SKM-1 treated with dmso at 0.1 percent for 144 hours (cell line): ENCODE data around the gene CCT4.
"Not testable (repeated sequence)": the region's sequence is repeated elsewhere in the genome, so short reads cannot be mapped to it uniquely, and the experiment has no call there.

Source experiments
- DNase-seq: peaks from one replicate; lab custom pipeline; 2025; ENCODE audit not compliant: unreplicated experiment; lab: John Stamatoyannopoulos, UW

The CCT4 gene

GRCh38 chr2:61888267-61889055 lies at the start of gene CCT4:
Gene CCT4 (minus strand): TSS chr2:61888656. CDS start chr2:61888507, 149 bp downstream.
- DNase-seq, result peak; percentile 92

- no peak for DNase-seq
Measured at GRCh38 chr2:61937886-61938285, 49.4 kb upstream of the CCT4 start.

GRCh38 chr2:61937098-61937497 lies 48.6 kb upstream of the CCT4 start:
- DNase-seq, result no peak

- no peak for DNase-seq
Measured at GRCh38 chr2:61928826-61929461, 40.5 kb upstream of the CCT4 start.

GRCh38 chr2:61926531-61927477 lies 38.3 kb upstream of the CCT4 start:
- peak; percentile 34 for DNase-seq

- no peak for DNase-seq
Measured at GRCh38 chr2:61924895-61925663, 36.6 kb upstream of the CCT4 start.

- DNase-seq, result no peak
Measured at GRCh38 chr2:61922714-61923113, 34.3 kb upstream of the CCT4 start.

- DNase-seq, result no peak
Measured at GRCh38 chr2:61920548-61920947, 32.1 kb upstream of the CCT4 start.

GRCh38 chr2:61914794-61915193 lies 26.3 kb upstream of the CCT4 start:
- DNase-seq, result not testable (repeated sequence)

- DNase-seq, result peak; percentile 45
Measured at GRCh38 chr2:61911510-61911909, 23.1 kb upstream of the CCT4 start.

- no peak for DNase-seq
Measured at GRCh38 chr2:61910603-61911002, 22.1 kb upstream of the CCT4 start.

GRCh38 chr2:61909116-61909515 lies 20.7 kb upstream of the CCT4 start:
- DNase-seq, result no peak

- DNase-seq, result no peak
Measured at GRCh38 chr2:61906186-61906470, 17.7 kb upstream of the CCT4 start.

GRCh38 chr2:61905372-61906185 lies 17.1 kb upstream of the CCT4 start, which contains the start of gene COMMD1:
Gene COMMD1 (plus strand): TSS chr2:61905674. CDS start chr2:61905679, 5 bp downstream.
- peak; percentile 61 for DNase-seq

GRCh38 chr2:61900281-61900680 lies 11.8 kb upstream of the CCT4 start:
- DNase-seq, result no peak

- DNase-seq, result peak; percentile 14
Measured at GRCh38 chr2:61898810-61899209, 10.4 kb upstream of the CCT4 start.

- no peak for DNase-seq
Measured at GRCh38 chr2:61887717-61888266, 664 bp downstream of the CCT4 start.

- no peak for DNase-seq
Measured at GRCh38 chr2:61885896-61886603, 2.4 kb downstream of the CCT4 start.

GRCh38 chr2:61882850-61883249 lies 5.6 kb downstream of the CCT4 start:
- DNase-seq, result no peak
